ENCODE results near the gene TGFBR2. TPM values are rescaled to one million over a fixed set of nuclear protein-coding genes. Genes with fewer than 3 reads are reported as not detected.
A peak's percentile ranks its signal among the peaks of the same experiment; 100 is the strongest.

Gene TGFBR2
- total RNA-seq, 1 donor from 2014 or later: 53.4 TPM

- H3K4me3 ChIP-seq (ENCODE audit: low read depth, low read length): peak overlapping the region; percentile 86
- TF ChIP-seq CTCF (conservative IDR thresholded peaks at IDR 0.05; ENCODE audit: low read depth, low read length): no peak
- no peak for DNase-seq (ENCODE audit: low read depth)
Observed at GRCh38 chr3:30605706-30606300, 598 bp upstream of the TGFBR2 start.

GRCh38 chr3:30607032-30607833 is 832 bp downstream of the TGFBR2 start:
- H3K4me3 ChIP-seq (ENCODE audit: low read depth, low read length): peak overlapping the region; percentile 86
- TF ChIP-seq CTCF (conservative IDR thresholded peaks at IDR 0.05; ENCODE audit: low read depth, low read length): no peak
- no peak for DNase-seq (ENCODE audit: low read depth)

GRCh38 chr3:30608598-30608947 is 2.2 kb downstream of the TGFBR2 start:
- DNase-seq (ENCODE audit: low read depth): no peak
- H3K4me3 ChIP-seq (ENCODE audit: low read depth, low read length): peak overlapping the region; percentile 86
- no peak for TF ChIP-seq CTCF (conservative IDR thresholded peaks at IDR 0.05; ENCODE audit: low read depth, low read length)

GRCh38 chr3:30609930-30610701 is 3.7 kb downstream of the TGFBR2 start:
- TF ChIP-seq CTCF (conservative IDR thresholded peaks at IDR 0.05; ENCODE audit: low read depth, low read length): no peak
- no peak for DNase-seq (ENCODE audit: low read depth)
- H3K4me3 ChIP-seq (ENCODE audit: low read depth, low read length): peak overlapping the region; percentile 14

- no peak for DNase-seq (ENCODE audit: low read depth)
- H3K4me3 ChIP-seq (ENCODE audit: low read depth, low read length): peak overlapping the region; percentile 9
- TF ChIP-seq CTCF (conservative IDR thresholded peaks at IDR 0.05; ENCODE audit: low read depth, low read length): no peak
Observed at GRCh38 chr3:30610702-30611368, 4.4 kb downstream of the TGFBR2 start.

- peak overlapping the region; percentile 8 for H3K4me3 ChIP-seq (ENCODE audit: low read depth, low read length)
- DNase-seq (ENCODE audit: low read depth): peak; percentile 67
- no peak for TF ChIP-seq CTCF (conservative IDR thresholded peaks at IDR 0.05; ENCODE audit: low read depth, low read length)
Observed at GRCh38 chr3:30611613-30612436, 5.4 kb downstream of the TGFBR2 start.
